Calu3 (cell line): ENCODE data around the gene KCNA10. TPM values are rescaled to one million over a fixed set of nuclear protein-coding genes. Genes with fewer than 3 reads are reported as not detected.

Experiments
- Bru-seq: library from RNA; stranded (reverse); fragments of 400-500 nt; gene quantifications from one replicate; lab custom pipeline; 2021; lab: Mats Ljungman, UMichigan
- BruChase-seq, 2 experiments: library from RNA; stranded (reverse); fragments of 400-500 nt; gene quantifications; one replicate each; lab custom pipeline; 2021; lab: Mats Ljungman, UMichigan
- BruUV-seq: library from RNA; stranded (reverse); fragments of 400-500 nt; replicated peaks from 2 replicates; lab custom pipeline; 2021; lab: Mats Ljungman, UMichigan
- CTCF ChIA-PET: fragments of 300-600 bp; sonication (Branson Sonifier 250); formaldehyde crosslinking; loops from one replicate; lab custom pipeline; 2022; ENCODE audit warnings: antibody characterized with exemption; lab: Charles Lee
- DNase-seq: peaks from one replicate; pipeline ENCODE4 v3.0.0; 2022
- H3K27ac Mint-ChIP-seq: one replicate; pipeline ENCODE4 v1.8.0; 2022; ENCODE audit warnings: mixed read lengths; ENCODE audit not compliant: unreplicated experiment
- H3K27me3 Mint-ChIP-seq: one replicate; pipeline ENCODE4 v1.8.0; 2022; ENCODE audit warnings: mixed read lengths; ENCODE audit not compliant: unreplicated experiment
- H3K36me3 Mint-ChIP-seq: one replicate; pipeline ENCODE4 v1.8.0; 2022; ENCODE audit warnings: mild to moderate bottlenecking, moderate library complexity, mixed read lengths; ENCODE audit not compliant: insufficient read depth, unreplicated experiment
- H3K4me1 Mint-ChIP-seq: one replicate; pipeline ENCODE4 v1.8.0; 2022; ENCODE audit warnings: mild to moderate bottlenecking, low read depth, mixed read lengths; ENCODE audit not compliant: unreplicated experiment
- H3K4me3 Mint-ChIP-seq: one replicate; pipeline ENCODE4 v1.8.0; 2022; ENCODE audit warnings: mild to moderate bottlenecking, low read depth, moderate library complexity, mixed read lengths; ENCODE audit not compliant: unreplicated experiment
- H3K9me3 Mint-ChIP-seq: one replicate; pipeline ENCODE4 v1.8.0; 2022; ENCODE audit warnings: low read depth, mixed read lengths; ENCODE audit not compliant: unreplicated experiment
- CTCF ChIP-seq: fragments of 200-600 bp; IDR thresholded peaks from one replicate; pipeline ENCODE4 v1.8.0; 2022; ENCODE audit warnings: antibody characterized with exemption; ENCODE audit not compliant: unreplicated experiment
- intact Hi-C: fragments of 100-400 bp; cut with micrococcal nuclease; formaldehyde crosslinking; loops from one replicate; pipeline ENCODE4 v1.10.0; 2022; ENCODE audit not compliant: unreplicated experiment
- long read RNA-seq: library from polyadenylated mRNA; stranded (forward); transcript quantifications from one replicate; pipeline ENCODE4 v2.0.0, GENCODE V29; 2022
- total RNA-seq: library from RNA; stranded (reverse); gene quantifications from 2 replicates; pipeline ENCODE4 v1.2.3, GENCODE V29; 2022

Gene KCNA10
- total RNA-seq (not detected in 2 replicates), Bru-seq, nascent RNA (not detected), BruChase-seq, experiment 1, labeled RNA remaining after a 6-hour chase (not detected), BruChase-seq, experiment 2, labeled RNA remaining after a 2-hour chase (not detected)
- long read RNA-seq = 0 reads

- CTCF ChIA-PET = no interaction called here
- Mint-ChIP-seq H3K27me3 (peaks cover 51% of the 10 kb centered on the region), H3K36me3 (no peaks in the 10 kb centered on the region), H3K9me3 (peaks cover 3% of the 10 kb centered on the region), H3K27ac (no peak within 1 kb of the TSS), H3K4me1 (no peaks in the 10 kb centered on the region), H3K4me3 (no peak within 1 kb of the TSS)
- TF ChIP-seq CTCF = no peak
- DNase-seq = no peak
- BruUV-seq = no TSS peak
- intact Hi-C loops = no loop called here
Measured at GRCh38 chr1:110519125-110519810, at the start of gene KCNA10. TSS of gene KCNA10 (minus strand) at chr1:110519175. CDS start at chr1:110518787, 388 bp downstream.

GRCh38 chr1:110566836-110567235 lies 47.9 kb upstream of the KCNA10 start:
- H3K27ac Mint-ChIP-seq = no peak overlapping the region
- no peaks in the 10 kb centered on the region for H3K4me1 Mint-ChIP-seq
- no peak overlapping the region for H3K4me3 Mint-ChIP-seq
- no peaks in the 10 kb centered on the region for H3K9me3 Mint-ChIP-seq
- intact Hi-C loops = no loop called here
- CTCF ChIA-PET = no interaction called here
- no peak for TF ChIP-seq CTCF
- no peak for DNase-seq
- H3K27me3 Mint-ChIP-seq = peaks cover 85% of the 10 kb centered on the region
- no TSS peak for BruUV-seq
- no peaks in the 10 kb centered on the region for H3K36me3 Mint-ChIP-seq

- no peak for TF ChIP-seq CTCF
- BruUV-seq = no TSS peak
- no peak for DNase-seq
- no peaks in the 10 kb centered on the region for H3K36me3 Mint-ChIP-seq
- CTCF ChIA-PET = no interaction called here
- intact Hi-C loops = no loop called here
- H3K4me3 Mint-ChIP-seq = no peak overlapping the region
- no peaks in the 10 kb centered on the region for H3K9me3 Mint-ChIP-seq
- H3K27ac Mint-ChIP-seq = no peak overlapping the region
- peaks cover 77% of the 10 kb centered on the region for H3K27me3 Mint-ChIP-seq
- H3K4me1 Mint-ChIP-seq = no peaks in the 10 kb centered on the region
Measured at GRCh38 chr1:110565565-110565964, 46.6 kb upstream of the KCNA10 start.

GRCh38 chr1:110563089-110563488 lies 44.1 kb upstream of the KCNA10 start:
- H3K36me3 Mint-ChIP-seq = no peaks in the 10 kb centered on the region
- intact Hi-C loops = no loop called here
- DNase-seq = no peak
- H3K27ac Mint-ChIP-seq = no peak overlapping the region
- H3K4me3 Mint-ChIP-seq = no peak overlapping the region
- CTCF ChIA-PET = no interaction called here
- no peak for TF ChIP-seq CTCF
- no TSS peak for BruUV-seq
- peaks cover 78% of the 10 kb centered on the region for H3K27me3 Mint-ChIP-seq
- H3K4me1 Mint-ChIP-seq = no peaks in the 10 kb centered on the region
- no peaks in the 10 kb centered on the region for H3K9me3 Mint-ChIP-seq
